Epithelial cell of proximal tubule (primary cell): ENCODE data around the gene CAMTA1. TPM values are rescaled to one million over a fixed set of nuclear protein-coding genes. Genes with fewer than 3 reads are reported as not detected.

Experiments
- DNase-seq: peaks from one replicate; pipeline ENCODE4 v3.0.0-alpha.2; 2011; ENCODE audit warnings: low read depth
- H3K4me3 ChIP-seq: 2 replicates; pipeline ENCODE4 v1.5.1; 2011; ENCODE audit warnings: low read depth, mild to moderate bottlenecking, low read length
- CTCF ChIP-seq: conservative IDR thresholded peaks from 2 replicates; pipeline ENCODE4 v1.5.1; 2012; ENCODE audit warnings: low read depth, mild to moderate bottlenecking, low read length
- total RNA-seq: library from RNA; depleted of rRNA; stranded (reverse); fragments of >200 nt; gene quantifications from 2 replicates; pipeline ENCODE4 v1.2.3, GENCODE V29; 2015

CAMTA1 gene
- total RNA-seq, 1 donor from 2014 or later: 79.2 TPM

- no peak overlapping the region for H3K4me3 ChIP-seq
- no peak for DNase-seq
- TF ChIP-seq CTCF: no peak
These were observed 34.8 kb upstream of the CAMTA1 start for GRCh38 chr1:6750490-6750889.

GRCh38 chr1:6753320-6754140 is 31.7 kb upstream of the CAMTA1 start:
- H3K4me3 ChIP-seq: no peak overlapping the region
- no peak for TF ChIP-seq CTCF
- DNase-seq: no peak

GRCh38 chr1:6756457-6756856 is 28.8 kb upstream of the CAMTA1 start:
- no peak for TF ChIP-seq CTCF
- no peak for DNase-seq
- no peak overlapping the region for H3K4me3 ChIP-seq

- DNase-seq: no peak
- TF ChIP-seq CTCF: no peak
- no peak overlapping the region for H3K4me3 ChIP-seq
These were observed 27.4 kb upstream of the CAMTA1 start for GRCh38 chr1:6757719-6758435.

GRCh38 chr1:6761196-6761737 is 24.0 kb upstream of the CAMTA1 start:
- no peak overlapping the region for H3K4me3 ChIP-seq
- DNase-seq: no peak
- TF ChIP-seq CTCF: no peak

GRCh38 chr1:6762060-6762459 is 23.2 kb upstream of the CAMTA1 start:
- TF ChIP-seq CTCF: no peak
- DNase-seq: no peak
- no peak overlapping the region for H3K4me3 ChIP-seq
